ENCODE data around the gene PIK3R5.

GRCh38 chr17:9009737-9010136 lies 44.2 kb upstream of the PIK3R5 start:
- TF ChIP-seq CTCF (optimal IDR thresholded peaks at IDR 0.05 in 1 of 3, IDR thresholded peaks at IDR 0.05 in 1 of 3, conservative IDR thresholded peaks at IDR 0.05 in 1 of 3; ENCODE audit: extremely low read depth in 1 of 3, insufficient read depth in 2 of 3, low read length in 3 of 3), result no peak
- no peak for TF ChIP-seq EZH2 (IDR thresholded peaks at IDR 0.05; ENCODE audit: low read length)
